Hematopoietic multipotent progenitor cell treated with erythropoietin and hydrocortisone succinate and interleukin-3 and kit ligand, for 8 days (in vitro differentiated cells): ENCODE data around the gene ISCA1.

ENCODE experiments used
- DNase-seq: peaks from one replicate; pipeline ENCODE4 v3.0.0-alpha.2; 2015

The ISCA1 gene

GRCh38 chr9:86217076-86217755 lies 65.1 kb downstream of the ISCA1 start:
- DNase-seq: peak; percentile 8
